CD4-positive, alpha-beta T cell (primary cell): ENCODE measurements around the gene S100Z. TPM values are rescaled to one million over a fixed set of nuclear protein-coding genes. Genes with fewer than 3 reads are reported as not detected.

Experiments
- ATAC-seq: fragments of 200-7000 bp; cut with Tn5 transposase; one replicate; pipeline ENCODE4 v1.10.0; 2022; ENCODE audit warnings: mild to moderate bottlenecking; ENCODE audit not compliant: poor library complexity
- CTCF ChIA-PET: fragments of 350-600 bp; sonication (Branson Sonifier 250); formaldehyde crosslinking; loops from one replicate; lab custom pipeline; 2021; ENCODE audit warnings: antibody characterized with exemption, inconsistent platforms; lab: Charles Lee
- POLR2A ChIA-PET: fragments of 350-600 bp; sonication (Branson Sonifier 250); formaldehyde crosslinking; loops from one replicate; lab custom pipeline; 2021; ENCODE audit warnings: antibody characterized with exemption, inconsistent platforms; lab: Charles Lee
- DNase-seq, 14 experiments: peaks; one replicate each; pipeline ENCODE4 v3.0.0-alpha.2; 2013 to 2020; ENCODE audit warnings: mixed read lengths in 2 of 14
- H3K27ac ChIP-seq, 2 donors: one replicate each; pipeline versions ENCODE4 v1.5.1 to v1.7.0; 2013; ENCODE audit warnings: low read length in 2 of 2, low read depth in 1 of 2, mild to moderate bottlenecking in 1 of 2
- H3K27me3 ChIP-seq, 2 experiments: 1 replicate in 1 of 2; 2 replicates in 1 of 2; pipeline versions ENCODE4 v1.6.1 to v1.7.0; 2013; ENCODE audit warnings: low read length in 2 of 2, control low read depth in 1 of 2, mild to moderate bottlenecking in 1 of 2, moderate library complexity in 1 of 2; ENCODE audit not compliant: insufficient read depth in 2 of 2, control insufficient read depth in 1 of 2
- H3K36me3 ChIP-seq: one replicate; pipeline ENCODE4 v1.6.1; 2013; ENCODE audit warnings: low read length, control low read depth; ENCODE audit not compliant: insufficient read depth
- H3K4me1 ChIP-seq: one replicate; pipeline ENCODE4 v1.6.1; 2013; ENCODE audit warnings: low read length, control low read depth; ENCODE audit not compliant: insufficient read depth
- H3K4me3 ChIP-seq: one replicate; pipeline ENCODE4 v1.5.1; 2013; ENCODE audit warnings: mild to moderate bottlenecking, low read length, moderate library complexity
- H3K9me3 ChIP-seq, 2 experiments: 1 replicate in 1 of 2; 2 replicates in 1 of 2; pipeline versions ENCODE4 v1.6.1 to v1.7.0; 2013; ENCODE audit warnings: low read length in 2 of 2, mild to moderate bottlenecking in 2 of 2, control low read depth in 1 of 2, moderate library complexity in 1 of 2; ENCODE audit not compliant: control insufficient read depth in 1 of 2, insufficient read depth in 1 of 2
- H3K27ac Mint-ChIP-seq: one replicate; pipeline ENCODE4 v1.8.0; 2020; ENCODE audit warnings: mixed read lengths
- H3K27me3 Mint-ChIP-seq: one replicate; pipeline ENCODE4 v1.8.0; 2021; ENCODE audit warnings: mixed read lengths
- H3K36me3 Mint-ChIP-seq: one replicate; pipeline ENCODE4 v1.8.0; 2021; ENCODE audit warnings: low read depth, mixed read lengths
- H3K4me1 Mint-ChIP-seq: one replicate; pipeline ENCODE4 v1.8.0; 2021; ENCODE audit warnings: low read depth, mixed read lengths
- H3K4me3 Mint-ChIP-seq: one replicate; pipeline ENCODE4 v1.8.0; 2020; ENCODE audit warnings: mild to moderate bottlenecking, mixed read lengths
- H3K9me3 Mint-ChIP-seq: one replicate; pipeline ENCODE4 v1.8.0; 2020; ENCODE audit warnings: mixed read lengths
- CTCF ChIP-seq: fragments of 200-600 bp; IDR thresholded peaks from one replicate; pipeline ENCODE4 v1.8.0; 2022; ENCODE audit warnings: antibody characterized with exemption, mild to moderate bottlenecking
- intact Hi-C, 2 experiments: fragments of 100-400 bp; cut with DNase I in 1 of 2; cut with micrococcal nuclease in 1 of 2; formaldehyde crosslinking; loops; one replicate each; pipeline versions ENCODE4 v1.15.1 to v1.9.0; 2023 to 2025; cut with DNase I, micrococcal nuclease
- total RNA-seq, 174 experiments: library from RNA in 2 of 174; stranded (reverse) in 2 of 174; gene quantifications; one replicate each; pipeline ENCODE4 v1.2.3 and lab custom pipeline; 2021 to 2026

The S100Z gene
- total RNA-seq, 2 experiments from 2014 or later = 0.22 to 0.47 TPM

DNA sequence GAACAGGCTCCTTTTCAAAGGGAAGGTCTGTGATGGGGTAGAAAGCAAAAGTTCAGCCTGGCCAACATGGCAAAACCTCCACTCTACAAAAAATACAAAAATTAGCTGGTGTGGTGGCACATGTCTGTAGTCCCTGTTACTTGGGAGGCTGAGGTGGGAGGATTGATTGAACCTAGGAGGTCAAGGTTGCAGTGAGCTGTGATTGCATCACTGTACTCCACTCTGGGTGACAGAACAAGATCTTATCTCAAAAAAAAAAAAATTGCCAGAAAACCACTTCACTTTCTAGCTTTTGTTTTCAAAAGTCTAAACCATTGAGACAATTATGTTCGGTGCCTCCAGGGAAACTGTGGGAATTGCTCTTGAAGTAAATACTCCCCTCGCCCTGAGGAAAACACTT is 43.5 kb downstream of the S100Z start:
- no peak overlapping the region for H3K4me3 ChIP-seq
- Mint-ChIP-seq H3K27me3 (no peaks in the 10 kb centered on the region), H3K9me3 (no peaks in the 10 kb centered on the region), H3K36me3 (no peaks in the 10 kb centered on the region), H3K27ac (no peak overlapping the region), H3K4me1 (no peaks in the 10 kb centered on the region), H3K4me3 (no peak overlapping the region)
- H3K36me3 ChIP-seq = no peaks in the 10 kb centered on the region
- no peak for DNase-seq
- H3K4me1 ChIP-seq = no peaks in the 10 kb centered on the region
- CTCF ChIA-PET = no interaction called here
- no peak for TF ChIP-seq CTCF
- no peak for ATAC-seq
- intact Hi-C loops = no loop called here
- POLR2A ChIA-PET = no interaction called here
- H3K27me3 ChIP-seq = no peaks in the 10 kb centered on the region
- H3K9me3 ChIP-seq = no peaks in the 10 kb centered on the region
- H3K27ac ChIP-seq = no peak overlapping the region

GRCh38 chr5:76896196-76896595 is 46.4 kb downstream of the S100Z start:
- Histone ChIP-seq H3K9me3 (peaks cover under 1 to 17% of the 10 kb centered on the region in 2 experiments), H3K36me3 (no peaks in the 10 kb centered on the region), H3K4me1 (no peaks in the 10 kb centered on the region), H3K27me3 (no peaks in the 10 kb centered on the region), H3K27ac (no peak overlapping the region), H3K4me3 (no peak overlapping the region)
- ChIA-PET CTCF (no interaction called here), POLR2A (no interaction called here)
- no peak for TF ChIP-seq CTCF
- Mint-ChIP-seq H3K4me1 (no peaks in the 10 kb centered on the region), H3K27me3 (no peaks in the 10 kb centered on the region), H3K27ac (no peak overlapping the region), H3K4me3 (no peak overlapping the region), H3K36me3 (peaks cover 12% of the 10 kb centered on the region), H3K9me3 (peaks cover 11% of the 10 kb centered on the region)
- no peak for ATAC-seq
- intact Hi-C loops = no loop called here
- no peak for DNase-seq

GRCh38 chr5:76901522-76901921 is 51.7 kb downstream of the S100Z start:
- H3K9me3 Mint-ChIP-seq = peaks cover 13% of the 10 kb centered on the region
- no peak overlapping the region for H3K4me3 Mint-ChIP-seq

More at GRCh38 chr5:76901522-76901921, 51.7 kb downstream of the S100Z start:
- Histone ChIP-seq H3K27ac (no peak overlapping the region), H3K36me3 (no peaks in the 10 kb centered on the region), H3K4me1 (no peaks in the 10 kb centered on the region), H3K27me3 (no peaks in the 10 kb centered on the region), H3K4me3 (no peak overlapping the region), H3K9me3 (peaks cover 8 to 24% of the 10 kb centered on the region in 2 experiments)
- no peak overlapping the region for H3K27ac Mint-ChIP-seq
- intact Hi-C loops = no loop called here
- DNase-seq (no peak), ATAC-seq (no peak)
- no peaks in the 10 kb centered on the region for H3K4me1 Mint-ChIP-seq
- CTCF ChIA-PET = no interaction called here
- no peaks in the 10 kb centered on the region for H3K27me3 Mint-ChIP-seq
- peaks cover 12% of the 10 kb centered on the region for H3K36me3 Mint-ChIP-seq
- no peak for TF ChIP-seq CTCF
- POLR2A ChIA-PET = no interaction called here
